Body of pancreas (tissue), 4 donors: ENCODE results near the gene AP4E1.

ENCODE experiments used
- POLR2A ChIP-seq, 3 donors: fragments of 450-650 bp; IDR thresholded peaks; one replicate each; pipeline ENCODE4 v1.6.1; 2016; ENCODE audit warnings: antibody characterized with exemption in 3 of 3, mild to moderate bottlenecking in 2 of 3
- TF ChIP-seq, protein P1 (sequence below), 7 experiments: fragments of 450-650 bp in 4 of 7; fragments of 200-600 bp in 3 of 7; sonication (generic) in 3 of 7; IDR thresholded peaks; one replicate each; pipeline ENCODE4 v1.5.1; 2016 to 2019; ENCODE audit warnings: antibody characterized with exemption in 7 of 7

DNA sequence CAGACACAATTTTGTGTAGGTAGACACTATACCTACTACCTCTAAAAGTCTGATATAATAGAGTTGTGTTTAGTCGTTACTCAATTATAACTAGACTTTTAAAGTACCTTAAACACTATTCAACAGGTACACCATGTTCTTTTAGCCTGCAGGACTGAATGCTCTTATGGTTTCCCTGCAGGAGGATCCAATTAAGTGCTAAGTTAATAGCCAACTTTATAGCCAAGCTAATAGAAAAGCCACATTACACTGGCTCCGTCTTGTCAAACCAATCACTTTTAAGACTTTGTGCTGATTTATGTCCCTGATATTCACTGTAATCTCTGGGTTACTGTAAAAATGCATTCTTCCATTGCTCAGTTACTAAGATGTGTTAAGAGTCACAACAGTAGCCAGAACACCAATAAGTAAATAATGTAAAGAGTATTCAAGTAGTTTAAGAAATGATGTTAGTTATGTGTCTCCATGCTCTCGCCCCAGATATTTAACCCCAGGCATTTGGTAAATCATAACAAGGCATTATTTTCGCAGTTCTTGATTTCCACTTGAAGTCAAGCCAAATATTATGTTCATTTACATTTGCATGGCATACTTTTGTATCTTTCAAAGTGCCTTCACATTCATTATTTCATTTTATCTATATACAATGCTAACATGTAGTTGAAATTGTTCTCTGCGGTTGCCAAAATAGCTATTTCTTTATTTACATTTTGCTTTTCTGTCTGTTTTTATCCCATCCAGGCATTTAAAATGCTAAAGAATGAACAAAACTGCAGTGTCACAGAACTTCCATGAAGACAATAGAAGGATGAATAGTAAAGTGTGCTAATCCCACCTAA, 42.7 kb upstream of the AP4E1 start:
- TF ChIP-seq, protein P1, sequence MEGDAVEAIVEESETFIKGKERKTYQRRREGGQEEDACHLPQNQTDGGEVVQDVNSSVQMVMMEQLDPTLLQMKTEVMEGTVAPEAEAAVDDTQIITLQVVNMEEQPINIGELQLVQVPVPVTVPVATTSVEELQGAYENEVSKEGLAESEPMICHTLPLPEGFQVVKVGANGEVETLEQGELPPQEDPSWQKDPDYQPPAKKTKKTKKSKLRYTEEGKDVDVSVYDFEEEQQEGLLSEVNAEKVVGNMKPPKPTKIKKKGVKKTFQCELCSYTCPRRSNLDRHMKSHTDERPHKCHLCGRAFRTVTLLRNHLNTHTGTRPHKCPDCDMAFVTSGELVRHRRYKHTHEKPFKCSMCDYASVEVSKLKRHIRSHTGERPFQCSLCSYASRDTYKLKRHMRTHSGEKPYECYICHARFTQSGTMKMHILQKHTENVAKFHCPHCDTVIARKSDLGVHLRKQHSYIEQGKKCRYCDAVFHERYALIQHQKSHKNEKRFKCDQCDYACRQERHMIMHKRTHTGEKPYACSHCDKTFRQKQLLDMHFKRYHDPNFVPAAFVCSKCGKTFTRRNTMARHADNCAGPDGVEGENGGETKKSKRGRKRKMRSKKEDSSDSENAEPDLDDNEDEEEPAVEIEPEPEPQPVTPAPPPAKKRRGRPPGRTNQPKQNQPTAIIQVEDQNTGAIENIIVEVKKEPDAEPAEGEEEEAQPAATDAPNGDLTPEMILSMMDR (IDR thresholded peaks at IDR 0.05) = no peak
- no peak for TF ChIP-seq POLR2A (IDR thresholded peaks at IDR 0.05)
